Liver (tissue), 3 donors: ENCODE data around the gene FAM89B.

Source experiments
- EGR1 ChIP-seq, 2 donors: IDR thresholded peaks; 2 replicates each; pipeline ENCODE4 v1.6.1; 2016 to 2018; ENCODE audit warnings: antibody characterized with exemption in 2 of 2, low read depth in 2 of 2
- HNF4A ChIP-seq, 2 donors: conservative IDR thresholded peaks; 2 replicates each; pipeline ENCODE4 v1.6.1; 2016; ENCODE audit warnings: antibody characterized with exemption in 2 of 2, mild to moderate bottlenecking in 2 of 2
- JUND ChIP-seq, 2 donors: IDR thresholded peaks; 2 replicates each; pipeline ENCODE4 v1.6.1; 2016; ENCODE audit warnings: antibody characterized with exemption in 2 of 2
- NR2F2 ChIP-seq: IDR thresholded peaks from 2 replicates; pipeline ENCODE4 v1.6.1; 2016; ENCODE audit warnings: antibody characterized with exemption
- RAD21 ChIP-seq, 2 donors: IDR thresholded peaks; 2 replicates each; pipeline ENCODE4 v1.6.1; 2016; ENCODE audit warnings: antibody characterized with exemption in 2 of 2, mild to moderate bottlenecking in 2 of 2
- RXRA ChIP-seq, 2 donors: IDR thresholded peaks; 2 replicates each; pipeline ENCODE4 v1.6.1; 2017 to 2018; ENCODE audit warnings: antibody characterized with exemption in 2 of 2, mild to moderate bottlenecking in 1 of 2
- TAF1 ChIP-seq: conservative IDR thresholded peaks from 2 replicates; pipeline ENCODE4 v1.6.1; 2016; ENCODE audit warnings: antibody characterized with exemption, mild to moderate bottlenecking
- TF ChIP-seq, protein P1 (sequence below): fragments of 150-350 bp; IDR thresholded peaks from 2 replicates; pipeline ENCODE4 v1.5.1; 2017; ENCODE audit warnings: improper control_type of control experiment, low read depth, low read length; ENCODE audit not compliant: missing input control
- TF ChIP-seq, protein P2 (sequence below): IDR thresholded peaks from 2 replicates; pipeline ENCODE4 v1.6.1; 2016; ENCODE audit warnings: antibody characterized with exemption
- TF ChIP-seq, protein P3 (sequence below): IDR thresholded peaks from 2 replicates; pipeline ENCODE4 v1.6.1; 2016; ENCODE audit warnings: antibody characterized with exemption
- TF ChIP-seq, protein P4 (sequence below): IDR thresholded peaks from 2 replicates; pipeline ENCODE4 v1.6.1; 2016; ENCODE audit warnings: antibody characterized with exemption, mild to moderate bottlenecking
- TF ChIP-seq, protein P5 (sequence below): IDR thresholded peaks from 2 replicates; pipeline ENCODE4 v1.6.1; 2016; ENCODE audit warnings: antibody characterized with exemption
- donor health status: healthy.
- donor health status: healthy.

DNA sequence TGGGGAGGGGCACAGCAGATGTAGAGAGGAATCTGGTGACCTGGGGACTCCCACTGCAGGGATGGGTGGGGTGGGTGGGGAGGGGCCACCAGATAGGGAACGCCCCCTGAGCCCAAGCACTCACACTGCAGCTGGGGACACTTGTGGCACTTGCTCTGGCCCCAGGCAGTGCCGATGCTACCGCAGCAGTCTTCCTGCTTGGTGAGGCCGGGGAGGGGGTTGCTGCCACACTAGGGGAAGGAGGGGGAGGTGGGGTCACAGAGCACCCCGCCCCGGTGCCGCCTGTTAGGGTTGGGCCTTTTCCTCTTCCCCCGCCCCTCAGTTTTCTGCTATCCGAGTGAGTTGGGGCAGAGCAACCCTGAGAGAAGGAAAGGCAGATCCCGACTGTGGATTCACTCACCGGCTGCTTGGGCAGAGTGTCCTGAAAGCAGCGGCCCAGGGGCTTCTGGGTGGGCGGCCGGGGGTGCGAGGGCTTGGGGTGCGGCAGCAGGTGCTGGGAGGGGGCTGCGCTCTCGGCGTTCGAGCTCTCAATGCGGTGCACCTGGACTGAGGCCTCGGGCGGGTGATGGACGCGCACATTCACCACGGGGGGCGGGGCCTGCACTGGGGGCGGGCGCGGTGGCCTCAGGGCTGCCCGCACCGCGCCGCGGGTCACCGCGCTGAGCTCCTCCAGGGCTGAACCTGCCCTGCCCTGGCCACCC lies 18.9 kb upstream of the FAM89B start:
- TF ChIP-seq JUND (IDR thresholded peaks at IDR 0.05) (no peak), EGR1 (IDR thresholded peaks at IDR 0.05; ENCODE audit: low read depth in 2 of 2) (no peak), HNF4A (conservative IDR thresholded peaks at IDR 0.05) (no peak), RXRA (IDR thresholded peaks at IDR 0.05) (no peak), TAF1 (no peak), NR2F2 (no peak), RAD21 (IDR thresholded peaks at IDR 0.05) (no peak)
- TF ChIP-seq, protein P1, sequence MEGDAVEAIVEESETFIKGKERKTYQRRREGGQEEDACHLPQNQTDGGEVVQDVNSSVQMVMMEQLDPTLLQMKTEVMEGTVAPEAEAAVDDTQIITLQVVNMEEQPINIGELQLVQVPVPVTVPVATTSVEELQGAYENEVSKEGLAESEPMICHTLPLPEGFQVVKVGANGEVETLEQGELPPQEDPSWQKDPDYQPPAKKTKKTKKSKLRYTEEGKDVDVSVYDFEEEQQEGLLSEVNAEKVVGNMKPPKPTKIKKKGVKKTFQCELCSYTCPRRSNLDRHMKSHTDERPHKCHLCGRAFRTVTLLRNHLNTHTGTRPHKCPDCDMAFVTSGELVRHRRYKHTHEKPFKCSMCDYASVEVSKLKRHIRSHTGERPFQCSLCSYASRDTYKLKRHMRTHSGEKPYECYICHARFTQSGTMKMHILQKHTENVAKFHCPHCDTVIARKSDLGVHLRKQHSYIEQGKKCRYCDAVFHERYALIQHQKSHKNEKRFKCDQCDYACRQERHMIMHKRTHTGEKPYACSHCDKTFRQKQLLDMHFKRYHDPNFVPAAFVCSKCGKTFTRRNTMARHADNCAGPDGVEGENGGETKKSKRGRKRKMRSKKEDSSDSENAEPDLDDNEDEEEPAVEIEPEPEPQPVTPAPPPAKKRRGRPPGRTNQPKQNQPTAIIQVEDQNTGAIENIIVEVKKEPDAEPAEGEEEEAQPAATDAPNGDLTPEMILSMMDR: no peak
- TF ChIP-seq, protein P2, sequence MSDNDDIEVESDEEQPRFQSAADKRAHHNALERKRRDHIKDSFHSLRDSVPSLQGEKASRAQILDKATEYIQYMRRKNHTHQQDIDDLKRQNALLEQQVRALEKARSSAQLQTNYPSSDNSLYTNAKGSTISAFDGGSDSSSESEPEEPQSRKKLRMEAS: no peak
- TF ChIP-seq, protein P3, sequence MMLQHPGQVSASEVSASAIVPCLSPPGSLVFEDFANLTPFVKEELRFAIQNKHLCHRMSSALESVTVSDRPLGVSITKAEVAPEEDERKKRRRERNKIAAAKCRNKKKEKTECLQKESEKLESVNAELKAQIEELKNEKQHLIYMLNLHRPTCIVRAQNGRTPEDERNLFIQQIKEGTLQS: no peak
- TF ChIP-seq, protein P4, sequence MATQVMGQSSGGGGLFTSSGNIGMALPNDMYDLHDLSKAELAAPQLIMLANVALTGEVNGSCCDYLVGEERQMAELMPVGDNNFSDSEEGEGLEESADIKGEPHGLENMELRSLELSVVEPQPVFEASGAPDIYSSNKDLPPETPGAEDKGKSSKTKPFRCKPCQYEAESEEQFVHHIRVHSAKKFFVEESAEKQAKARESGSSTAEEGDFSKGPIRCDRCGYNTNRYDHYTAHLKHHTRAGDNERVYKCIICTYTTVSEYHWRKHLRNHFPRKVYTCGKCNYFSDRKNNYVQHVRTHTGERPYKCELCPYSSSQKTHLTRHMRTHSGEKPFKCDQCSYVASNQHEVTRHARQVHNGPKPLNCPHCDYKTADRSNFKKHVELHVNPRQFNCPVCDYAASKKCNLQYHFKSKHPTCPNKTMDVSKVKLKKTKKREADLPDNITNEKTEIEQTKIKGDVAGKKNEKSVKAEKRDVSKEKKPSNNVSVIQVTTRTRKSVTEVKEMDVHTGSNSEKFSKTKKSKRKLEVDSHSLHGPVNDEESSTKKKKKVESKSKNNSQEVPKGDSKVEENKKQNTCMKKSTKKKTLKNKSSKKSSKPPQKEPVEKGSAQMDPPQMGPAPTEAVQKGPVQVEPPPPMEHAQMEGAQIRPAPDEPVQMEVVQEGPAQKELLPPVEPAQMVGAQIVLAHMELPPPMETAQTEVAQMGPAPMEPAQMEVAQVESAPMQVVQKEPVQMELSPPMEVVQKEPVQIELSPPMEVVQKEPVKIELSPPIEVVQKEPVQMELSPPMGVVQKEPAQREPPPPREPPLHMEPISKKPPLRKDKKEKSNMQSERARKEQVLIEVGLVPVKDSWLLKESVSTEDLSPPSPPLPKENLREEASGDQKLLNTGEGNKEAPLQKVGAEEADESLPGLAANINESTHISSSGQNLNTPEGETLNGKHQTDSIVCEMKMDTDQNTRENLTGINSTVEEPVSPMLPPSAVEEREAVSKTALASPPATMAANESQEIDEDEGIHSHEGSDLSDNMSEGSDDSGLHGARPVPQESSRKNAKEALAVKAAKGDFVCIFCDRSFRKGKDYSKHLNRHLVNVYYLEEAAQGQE: no peak
- TF ChIP-seq, protein P5, sequence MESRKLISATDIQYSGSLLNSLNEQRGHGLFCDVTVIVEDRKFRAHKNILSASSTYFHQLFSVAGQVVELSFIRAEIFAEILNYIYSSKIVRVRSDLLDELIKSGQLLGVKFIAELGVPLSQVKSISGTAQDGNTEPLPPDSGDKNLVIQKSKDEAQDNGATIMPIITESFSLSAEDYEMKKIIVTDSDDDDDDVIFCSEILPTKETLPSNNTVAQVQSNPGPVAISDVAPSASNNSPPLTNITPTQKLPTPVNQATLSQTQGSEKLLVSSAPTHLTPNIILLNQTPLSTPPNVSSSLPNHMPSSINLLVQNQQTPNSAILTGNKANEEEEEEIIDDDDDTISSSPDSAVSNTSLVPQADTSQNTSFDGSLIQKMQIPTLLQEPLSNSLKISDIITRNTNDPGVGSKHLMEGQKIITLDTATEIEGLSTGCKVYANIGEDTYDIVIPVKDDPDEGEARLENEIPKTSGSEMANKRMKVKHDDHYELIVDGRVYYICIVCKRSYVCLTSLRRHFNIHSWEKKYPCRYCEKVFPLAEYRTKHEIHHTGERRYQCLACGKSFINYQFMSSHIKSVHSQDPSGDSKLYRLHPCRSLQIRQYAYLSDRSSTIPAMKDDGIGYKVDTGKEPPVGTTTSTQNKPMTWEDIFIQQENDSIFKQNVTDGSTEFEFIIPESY: no peak
